Ishikawa (cell line): ENCODE results near the gene COL12A1.

Experiments used
- CREB1 ChIP-seq: IDR thresholded peaks from 2 replicates; pipeline ENCODE4 v1.6.1; 2012; ENCODE audit warnings: low read depth

COL12A1 gene

DNA sequence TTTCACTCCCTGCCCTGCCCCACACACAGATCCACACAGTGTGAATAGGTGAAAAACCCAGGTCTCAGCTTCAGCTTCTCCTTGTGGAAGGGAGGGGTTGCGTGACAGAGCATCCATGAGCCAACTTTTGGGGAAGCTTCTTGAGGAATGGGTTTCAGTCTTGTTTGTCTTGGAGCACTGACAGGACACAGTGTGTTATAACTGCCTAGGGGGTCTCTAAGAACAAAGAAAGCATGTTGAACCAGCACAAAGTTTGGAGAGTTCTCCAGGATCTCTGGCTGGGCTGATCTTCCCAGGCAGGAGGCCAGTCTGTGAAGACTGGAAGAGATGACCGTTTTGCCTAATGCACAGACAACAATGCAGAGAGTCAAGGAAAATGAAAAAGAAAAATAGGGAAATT, 164.5 kb downstream of the COL12A1 start:
- no peak for TF ChIP-seq CREB1
